IPS-20b (cell line): ENCODE data around the gene ISG15.
"Not testable (repeated sequence)": the region's sequence is repeated elsewhere in the genome, so short reads cannot be mapped to it uniquely, and the experiment has no call there.

Experiments
- H3K27ac ChIP-seq: one replicate; pipeline ENCODE4 v1.5.1; 2013; ENCODE audit warnings: low read length
- H3K27me3 ChIP-seq: 2 replicates; pipeline ENCODE4 v1.6.1; 2013; ENCODE audit warnings: mild to moderate bottlenecking, low read length, inconsistent platforms; ENCODE audit not compliant: insufficient read depth
- H3K36me3 ChIP-seq: 2 replicates; pipeline ENCODE4 v1.6.1; 2013; ENCODE audit warnings: low read depth, mild to moderate bottlenecking, inconsistent platforms, low read length, moderate library complexity; ENCODE audit not compliant: insufficient read depth
- H3K4me1 ChIP-seq: 2 replicates; pipeline ENCODE4 v1.6.1; 2013; ENCODE audit warnings: mild to moderate bottlenecking, control low read depth, inconsistent platforms, low read length, moderate library complexity; ENCODE audit not compliant: insufficient read depth
- H3K4me3 ChIP-seq: 2 replicates; pipeline ENCODE4 v1.5.1; 2013; ENCODE audit warnings: mild to moderate bottlenecking, low read length, inconsistent platforms
- H3K9ac ChIP-seq: 2 replicates; pipeline ENCODE4 v1.6.1; 2013; ENCODE audit warnings: low read depth, mild to moderate bottlenecking, inconsistent platforms, low read length, moderate library complexity
- H3K9me3 ChIP-seq: 2 replicates; pipeline ENCODE4 v1.6.1; 2013; ENCODE audit warnings: mild to moderate bottlenecking, low read depth, low read length, inconsistent platforms; ENCODE audit not compliant: insufficient read depth

Gene ISG15

GRCh38 chr1:1030867-1031658 lies 17.8 kb downstream of the ISG15 start:
- H3K27ac ChIP-seq, H3K4me3 ChIP-seq, H3K4me1 ChIP-seq, H3K36me3 ChIP-seq, H3K9me3 ChIP-seq, H3K9ac ChIP-seq: not testable (repeated sequence)
- peaks cover 27% of the 10 kb centered on the region for H3K27me3 ChIP-seq

GRCh38 chr1:1031659-1032235 lies 18.4 kb downstream of the ISG15 start:
- Histone ChIP-seq H3K27ac (no peak overlapping the region), H3K36me3 (0 out of 2 replicates have a peak, but pooled peaks cover under 1% of the 10 kb centered on the region), H3K9ac (no peak overlapping the region), H3K27me3 (peaks cover 32% of the 10 kb centered on the region), H3K4me1 (peaks cover 6% of the 10 kb centered on the region; the same call in 1 of the 2 replicates), H3K9me3 (no peaks in the 10 kb centered on the region), H3K4me3 (no peak overlapping the region)

- Histone ChIP-seq H3K4me3 (peak overlapping the region; percentile 45; the same call in 1 of the 2 replicates), H3K9me3 (no peaks in the 10 kb centered on the region), H3K27me3 (peaks cover 39% of the 10 kb centered on the region), H3K27ac (no peak overlapping the region), H3K9ac (no peak overlapping the region), H3K36me3 (0 out of 2 replicates have a peak, but pooled peaks cover 6% of the 10 kb centered on the region), H3K4me1 (peaks cover 3% of the 10 kb centered on the region; the same call in 1 of the 2 replicates)
Measured at GRCh38 chr1:1032424-1032823, 19.1 kb downstream of the ISG15 start.

- Histone ChIP-seq H3K9ac (no peak overlapping the region), H3K27ac (no peak overlapping the region), H3K4me3 (peak overlapping the region; percentile 51; the same call in 1 of the 2 replicates), H3K27me3 (peaks cover 46% of the 10 kb centered on the region), H3K4me1 (peaks cover 3% of the 10 kb centered on the region; the same call in 1 of the 2 replicates), H3K36me3 (0 out of 2 replicates have a peak, but pooled peaks cover 6% of the 10 kb centered on the region), H3K9me3 (no peaks in the 10 kb centered on the region)
Measured at GRCh38 chr1:1033009-1033587, 19.8 kb downstream of the ISG15 start.

- H3K27me3 ChIP-seq, result peaks cover 54% of the 10 kb centered on the region
- H3K27ac ChIP-seq, result no peak overlapping the region
- H3K36me3 ChIP-seq, result 0 out of 2 replicates have a peak, but pooled peaks cover 6% of the 10 kb centered on the region
- no peaks in the 10 kb centered on the region for H3K9me3 ChIP-seq
- H3K4me1 ChIP-seq, result peaks cover 3% of the 10 kb centered on the region; the same call in 1 of the 2 replicates
- peak overlapping the region; percentile 59; the same call in 1 of the 2 replicates for H3K4me3 ChIP-seq
- H3K9ac ChIP-seq, result no peak overlapping the region; the same call in 1 of the 2 replicates
Measured at GRCh38 chr1:1033731-1034438, 20.6 kb downstream of the ISG15 start.

GRCh38 chr1:1034439-1034781 lies 21.1 kb downstream of the ISG15 start:
- Histone ChIP-seq H3K4me1 (peaks cover 3% of the 10 kb centered on the region; the same call in 1 of the 2 replicates), H3K27ac (no peak overlapping the region), H3K27me3 (peaks cover 59% of the 10 kb centered on the region), H3K9ac (no peak overlapping the region; the same call in 1 of the 2 replicates), H3K36me3 (0 out of 2 replicates have a peak, but pooled peaks cover 6% of the 10 kb centered on the region), H3K4me3 (peak overlapping the region; percentile 59; the same call in 1 of the 2 replicates), H3K9me3 (no peaks in the 10 kb centered on the region)

GRCh38 chr1:1035291-1035943 lies 22.1 kb downstream of the ISG15 start:
- Histone ChIP-seq H3K27me3 (peaks cover 69% of the 10 kb centered on the region), H3K4me3 (no peak overlapping the region), H3K9ac (no peak overlapping the region), H3K4me1 (peaks cover 3% of the 10 kb centered on the region; the same call in 1 of the 2 replicates), H3K9me3 (no peaks in the 10 kb centered on the region), H3K36me3 (0 out of 2 replicates have a peak, but pooled peaks cover 6% of the 10 kb centered on the region), H3K27ac (no peak overlapping the region)

GRCh38 chr1:1037366-1038327 lies 24.4 kb downstream of the ISG15 start:
- Histone ChIP-seq H3K27ac (no peak overlapping the region), H3K27me3 (peaks cover 63% of the 10 kb centered on the region), H3K9me3 (no peaks in the 10 kb centered on the region), H3K9ac (no peak overlapping the region), H3K36me3 (0 out of 2 replicates have a peak, but pooled peaks cover 6% of the 10 kb centered on the region), H3K4me3 (no peak overlapping the region), H3K4me1 (peaks cover 3% of the 10 kb centered on the region; the same call in 1 of the 2 replicates)

- Histone ChIP-seq H3K4me3 (no peak overlapping the region), H3K36me3 (peaks cover 13% of the 10 kb centered on the region; the same call in 1 of the 2 replicates), H3K27ac (no peak overlapping the region), H3K9me3 (no peaks in the 10 kb centered on the region), H3K9ac (no peak overlapping the region), H3K4me1 (peaks cover 3% of the 10 kb centered on the region; the same call in 1 of the 2 replicates), H3K27me3 (peaks cover 63% of the 10 kb centered on the region)
Measured at GRCh38 chr1:1038694-1039093, 25.4 kb downstream of the ISG15 start.
